Panc1 (cell line): ENCODE data around the gene ANKMY1.

Source experiments
- CTCF ChIP-seq: fragments of 450-650 bp; IDR thresholded peaks from 2 replicates; pipeline ENCODE4 v1.5.1; 2017; ENCODE audit warnings: mild to moderate bottlenecking
- POLR2AphosphoS5 ChIP-seq: IDR thresholded peaks from 2 replicates; pipeline ENCODE4 v1.6.1; 2012; ENCODE audit warnings: mild to moderate bottlenecking, low read depth, low read length, moderate library complexity
- REST ChIP-seq, 2 experiments: IDR thresholded peaks; 2 replicates each; pipeline ENCODE4 v1.6.1; 2011 to 2012; ENCODE audit warnings: low read depth in 2 of 2, control low read depth in 1 of 2, low read length in 1 of 2, mild to moderate bottlenecking in 1 of 2, moderate library complexity in 1 of 2; ENCODE audit not compliant: insufficient read depth in 1 of 2
- SIN3A ChIP-seq: IDR thresholded peaks from 2 replicates; pipeline ENCODE4 v1.6.1; 2012; ENCODE audit warnings: low read depth, mild to moderate bottlenecking, low read length, moderate library complexity, borderline replicate concordance; ENCODE audit not compliant: insufficient read depth
- TCF7L2 ChIP-seq: IDR thresholded peaks from 2 replicates; pipeline ENCODE4 v1.6.1; 2011; ENCODE audit warnings: mild to moderate bottlenecking, low read depth, low read length, inconsistent platforms

- TF ChIP-seq REST (IDR thresholded peaks at IDR 0.05; ENCODE audit: insufficient read depth in 1 of 2, low read depth in 2 of 2, low read length in 1 of 2) (no peak), CTCF (no peak), POLR2AphosphoS5 (no peak; the same call in 1 of the 2 replicates), SIN3A (no peak), TCF7L2 (no peak; the same call in 1 of the 2 replicates)
These were observed 7.8 kb upstream of the ANKMY1 start for GRCh38 chr2:240565333-240566202.
